Ovary (tissue), 9 donors: ENCODE results near the gene COG5. TPM values are rescaled to one million over a fixed set of nuclear protein-coding genes. Genes with fewer than 3 reads are reported as not detected.

Experiments
- DNase-seq, 5 donors: peaks; one replicate each; pipeline ENCODE4 v3.0.0-alpha.2; 2019 to 2020
- H3K27ac ChIP-seq, 2 donors: fragments of 200-600 bp; one replicate each; pipeline versions ENCODE4 v1.5.1 to v1.8.0; 2019 to 2022
- H3K27me3 ChIP-seq: fragments of 200-600 bp; one replicate; pipeline ENCODE4 v1.8.0; 2022
- H3K36me3 ChIP-seq: fragments of 200-600 bp; sonication (generic); one replicate; pipeline ENCODE4 v1.5.1; 2019
- H3K4me1 ChIP-seq: one replicate; pipeline ENCODE4 v1.8.1; 2013; ENCODE audit warnings: mild to moderate bottlenecking, moderate library complexity; ENCODE audit not compliant: insufficient read depth
- H3K4me3 ChIP-seq: fragments of 200-600 bp; sonication (generic); one replicate; pipeline ENCODE4 v1.5.1; 2017
- H3K9me3 ChIP-seq, 2 donors: fragments of 200-600 bp in 1 of 2; sonication (generic) in 1 of 2; one replicate each; pipeline versions ENCODE4 v1.5.1 to v1.8.1; 2013 to 2019; ENCODE audit warnings: mild to moderate bottlenecking in 1 of 2, moderate library complexity in 1 of 2
- EP300 ChIP-seq: sonication (generic); formaldehyde crosslinking; IDR thresholded peaks from one replicate; pipeline ENCODE4 v1.6.1; 2017; ENCODE audit warnings: antibody characterized with exemption
- POLR2A ChIP-seq: fragments of 450-650 bp; IDR thresholded peaks from one replicate; pipeline ENCODE4 v1.6.1; 2017; ENCODE audit warnings: antibody characterized with exemption, mild to moderate bottlenecking, moderate library complexity
- WGBS, 3 donors: extraction: QIAGEN DNeasy Blood & Tissue Kit in 1 of 3; methylation state at CpG; one replicate each; pipeline versions ENCODE4 v1.1.5 to v1.1.7; 2013 to 2017; 5-methylcytosine and 5-hydroxymethylcytosine counted together
- intact Hi-C, 4 donors: fragments of 100-400 bp; cut with DNase I; formaldehyde crosslinking; loops; one replicate each; pipeline versions ENCODE4 v1.11.0 to v1.15.1; 2022 to 2023
- polyA plus RNA-seq, 2 donors: library from polyadenylated mRNA; stranded (reverse); fragments of 200-250 nt in 1 of 2; fragments of 350-450 nt in 1 of 2; fragmentation: Illumina TruSeq in 1 of 2; extraction: RNeasy Lipid Tissue Mini Kit (QIAGEN cat#74804) in 1 of 2; gene quantifications; one replicate each; pipeline ENCODE4 v1.2.3, GENCODE V29; 2013 to 2014
- total RNA-seq, 7 donors: library from RNA; depleted of rRNA in 2 of 7; stranded (reverse); fragments of >200 nt in 2 of 7; fragmentation: NEBNext Ultra II Directional in 3 of 7; extraction: Animal tissue kit (Norgen Biotek cat#: 25700) in 3 of 7; gene quantifications; one replicate each; pipeline versions ENCODE4 v1.1.0 to v1.2.4, GENCODE V29; 2016 to 2023
- TF ChIP-seq, protein P1 (sequence below), 3 donors: fragments of 450-650 bp in 2 of 3; fragments of 200-600 bp in 1 of 3; IDR thresholded peaks; one replicate each; pipeline versions ENCODE4 v1.5.1 to v1.8.0; 2016 to 2022; ENCODE audit warnings: antibody characterized with exemption in 3 of 3, mild to moderate bottlenecking in 1 of 3
- donor health status: DM: no; HTN: no; CAD: no; lungs with moderate emphysema.
- donor health status: DM: no; HTN: no; CAD: no.
- donor health status: Bipolar disorder and iron deficiency.
- donor health status: DM: yes; HTN: yes; CAD: no.
- donor health status: DM: no; HTN: no; CAD: no.
- donor health status: DM: yes; HTN: yes; CAD: no.

The COG5 gene
- total and polyA plus RNA-seq, 9 donors = 10.3 to 49.7 (median 37.6) TPM

DNA sequence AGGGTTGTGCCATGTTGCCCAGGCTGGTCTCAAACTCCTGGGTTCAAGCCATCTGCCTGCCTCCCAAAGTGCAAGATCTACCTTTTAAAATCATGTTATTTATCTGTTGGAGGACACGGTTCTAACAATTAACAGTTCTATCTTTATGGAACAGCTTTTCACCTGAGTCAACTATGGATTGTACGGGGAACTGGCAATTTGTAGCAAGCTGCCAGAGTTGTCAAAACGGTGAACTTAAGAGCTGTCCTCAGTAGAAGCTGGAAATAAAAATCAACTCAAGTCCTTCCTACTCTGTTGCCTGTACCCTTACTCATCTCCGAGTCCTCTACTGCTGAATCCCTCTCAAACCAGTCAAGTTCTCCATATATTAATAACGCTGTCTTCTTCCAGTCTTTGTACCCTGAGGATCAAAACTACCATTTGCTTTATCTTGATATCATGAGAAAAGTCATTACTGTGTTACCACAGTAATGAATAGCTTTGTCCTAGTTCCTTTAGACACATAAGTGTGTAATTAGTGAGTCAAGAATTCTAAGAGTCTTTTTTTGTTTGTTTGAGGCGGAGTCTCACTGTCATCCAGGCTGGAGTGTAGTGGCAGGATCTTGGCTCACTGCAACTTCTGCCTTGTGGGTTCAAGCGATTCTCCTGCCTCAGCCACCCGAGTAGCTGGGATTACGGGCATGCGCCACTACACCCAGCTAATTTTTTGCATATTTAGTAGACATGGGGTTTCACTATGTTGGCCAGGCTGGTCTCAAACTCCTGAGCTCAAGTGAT, 366.7 kb downstream of the COG5 start:
- 92 to 94% (median 92%) methylated on average over 10 of the region's 10 CpGs for whole genome bisulfite sequencing, 3 donors
- DNase-seq = no peak

DNA sequence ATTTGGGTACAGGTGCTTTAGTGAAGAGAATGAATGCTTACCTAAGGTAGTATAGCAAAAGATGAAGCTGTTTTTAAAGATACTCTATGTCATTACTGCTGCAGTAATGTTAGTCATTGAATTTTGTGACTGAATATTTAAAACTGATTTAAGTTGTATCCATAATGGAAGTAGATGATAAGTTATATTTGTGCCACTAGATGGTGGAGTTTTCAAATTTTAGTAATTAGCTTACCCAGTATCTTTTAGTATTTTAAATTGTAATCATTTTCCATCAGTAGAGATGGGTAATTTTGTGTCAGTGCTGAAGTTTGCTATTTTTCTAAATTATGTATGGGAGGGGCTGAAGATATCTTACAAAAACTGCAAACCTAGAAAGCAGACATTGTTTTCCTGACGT, 369.7 kb downstream of the COG5 start:
- no peaks in the 10 kb centered on the region for H3K27me3 ChIP-seq
- no peak for DNase-seq
- no peaks in the 10 kb centered on the region for H3K4me1 ChIP-seq
- H3K4me3 ChIP-seq = no peak overlapping the region
- H3K36me3 ChIP-seq = peaks cover 4% of the 10 kb centered on the region
- no peak for TF ChIP-seq POLR2A
- TF ChIP-seq EP300 = no peak
- TF ChIP-seq, protein P1, sequence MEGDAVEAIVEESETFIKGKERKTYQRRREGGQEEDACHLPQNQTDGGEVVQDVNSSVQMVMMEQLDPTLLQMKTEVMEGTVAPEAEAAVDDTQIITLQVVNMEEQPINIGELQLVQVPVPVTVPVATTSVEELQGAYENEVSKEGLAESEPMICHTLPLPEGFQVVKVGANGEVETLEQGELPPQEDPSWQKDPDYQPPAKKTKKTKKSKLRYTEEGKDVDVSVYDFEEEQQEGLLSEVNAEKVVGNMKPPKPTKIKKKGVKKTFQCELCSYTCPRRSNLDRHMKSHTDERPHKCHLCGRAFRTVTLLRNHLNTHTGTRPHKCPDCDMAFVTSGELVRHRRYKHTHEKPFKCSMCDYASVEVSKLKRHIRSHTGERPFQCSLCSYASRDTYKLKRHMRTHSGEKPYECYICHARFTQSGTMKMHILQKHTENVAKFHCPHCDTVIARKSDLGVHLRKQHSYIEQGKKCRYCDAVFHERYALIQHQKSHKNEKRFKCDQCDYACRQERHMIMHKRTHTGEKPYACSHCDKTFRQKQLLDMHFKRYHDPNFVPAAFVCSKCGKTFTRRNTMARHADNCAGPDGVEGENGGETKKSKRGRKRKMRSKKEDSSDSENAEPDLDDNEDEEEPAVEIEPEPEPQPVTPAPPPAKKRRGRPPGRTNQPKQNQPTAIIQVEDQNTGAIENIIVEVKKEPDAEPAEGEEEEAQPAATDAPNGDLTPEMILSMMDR (IDR thresholded peaks at IDR 0.05) = no peak
- intact Hi-C loops = no loop called here
- no peaks in the 10 kb centered on the region for H3K9me3 ChIP-seq
- H3K27ac ChIP-seq = no peak overlapping the region
- WGBS, 3 donors = 65 to 80% (median 77%) methylated on average over 1 of the region's 1 CpG

More for the DNA sequence above, 366.7 kb downstream of the COG5 start:
- TF ChIP-seq, protein P1 (IDR thresholded peaks at IDR 0.05) = no peak
- no peak for TF ChIP-seq EP300
- no peak for TF ChIP-seq POLR2A
- Histone ChIP-seq H3K27ac (no peak overlapping the region), H3K9me3 (no peaks in the 10 kb centered on the region), H3K27me3 (no peaks in the 10 kb centered on the region), H3K4me1 (no peaks in the 10 kb centered on the region), H3K36me3 (peaks cover 2% of the 10 kb centered on the region), H3K4me3 (no peak overlapping the region)
- intact Hi-C loops = no loop called here

DNA sequence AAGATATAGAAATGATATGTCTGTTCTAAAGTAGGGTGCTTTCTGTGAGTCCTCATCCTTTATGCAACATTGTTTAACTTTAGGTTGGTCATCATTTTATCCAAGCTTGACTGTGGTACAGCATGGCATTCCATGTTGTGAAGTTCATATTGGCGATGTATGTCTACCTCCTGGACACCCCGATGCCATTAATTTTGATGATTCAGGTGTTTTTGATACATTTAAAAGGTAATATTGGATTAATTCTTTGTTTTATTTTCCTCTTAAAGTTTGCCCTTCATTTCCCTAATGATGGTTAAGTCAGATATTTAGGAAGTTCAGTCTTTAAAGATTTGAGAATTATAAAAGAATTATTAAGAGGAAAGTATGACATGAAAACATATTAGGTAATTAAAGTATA, 373.6 kb downstream of the COG5 start:
- TF ChIP-seq, protein P1 (IDR thresholded peaks at IDR 0.05) = no peak
- TF ChIP-seq POLR2A = no peak
- TF ChIP-seq EP300 = no peak
- H3K9me3 ChIP-seq = no peaks in the 10 kb centered on the region
- intact Hi-C loops = no loop called here
- WGBS, 3 donors = 95 to 98% (median 98%) methylated on average over 2 of the region's 2 CpGs
- H3K36me3 ChIP-seq = peaks cover 4% of the 10 kb centered on the region
- no peaks in the 10 kb centered on the region for H3K4me1 ChIP-seq
- no peak for DNase-seq
- H3K4me3 ChIP-seq = no peak overlapping the region
- no peak overlapping the region for H3K27ac ChIP-seq
- H3K27me3 ChIP-seq = no peaks in the 10 kb centered on the region

DNA sequence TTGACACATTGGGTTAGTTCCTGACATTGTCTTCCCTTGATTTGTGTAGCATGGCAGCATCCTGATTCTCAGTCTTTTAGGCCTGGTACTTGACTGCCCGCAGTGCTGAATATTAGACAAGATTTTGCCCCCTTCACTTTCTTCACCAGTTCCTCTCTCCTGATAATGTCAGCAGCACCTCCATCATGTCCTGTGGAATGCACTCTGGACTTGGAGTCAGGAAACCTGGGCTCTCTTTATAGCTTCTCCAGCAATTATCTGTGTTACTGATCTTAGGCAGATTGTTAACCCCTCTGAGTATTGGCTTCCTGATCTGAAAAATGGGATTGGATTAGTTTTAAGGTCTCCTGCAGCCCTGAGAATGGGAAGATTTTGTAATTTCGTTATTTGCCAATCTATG, 375.9 kb downstream of the COG5 start:
- intact Hi-C loops = no loop called here
- Histone ChIP-seq H3K27me3 (no peaks in the 10 kb centered on the region), H3K27ac (no peak overlapping the region), H3K36me3 (peaks cover 4% of the 10 kb centered on the region), H3K4me3 (no peak overlapping the region), H3K4me1 (peaks cover 2% of the 10 kb centered on the region), H3K9me3 (no peaks in the 10 kb centered on the region)
- TF ChIP-seq, protein P1 (IDR thresholded peaks at IDR 0.05) = no peak
- TF ChIP-seq POLR2A (no peak), EP300 (no peak)
- 86 to 92% (median 90%) methylated on average over 2 of the region's 2 CpGs for WGBS, 3 donors
- no peak for DNase-seq
